ENCODE measurements around the gene GNG2.

GNG2 gene

GRCh38 chr14:51977075-51977474 is 116.7 kb downstream of the GNG2 start:
- no peak overlapping the region for H3K18ac ChIP-seq (ENCODE audit: low read length)
- H2BK12ac ChIP-seq (ENCODE audit: low read length): no peak overlapping the region
- no peak overlapping the region for H3K4me3 ChIP-seq (ENCODE audit: low read depth, low read length)
- no peak overlapping the region for H2AK5ac ChIP-seq (ENCODE audit: low read length)
- no peak overlapping the region for H4K12ac ChIP-seq (ENCODE audit: low read depth, low read length)
- H2BK5ac ChIP-seq (ENCODE audit: low read depth, low read length, poor library complexity): no peak overlapping the region
- no peak overlapping the region for H3K4ac ChIP-seq (ENCODE audit: low read depth, low read length)
- no peak overlapping the region for H3K9ac ChIP-seq (ENCODE audit: low read length)
- H3K27me3 ChIP-seq (ENCODE audit: insufficient read depth, low read length): no peaks in the 10 kb centered on the region
- H3K23ac ChIP-seq (ENCODE audit: low read length): no peak overlapping the region
- H3K79me2 ChIP-seq (ENCODE audit: control insufficient read depth, insufficient read depth, low read length, poor library complexity): no peaks in the 10 kb centered on the region
- no peaks in the 10 kb centered on the region for H3K79me1 ChIP-seq (ENCODE audit: low read length)
- no peak overlapping the region for H2BK120ac ChIP-seq (ENCODE audit: insufficient read depth, low read length, poor library complexity)
- no peak overlapping the region for H3K4me2 ChIP-seq (ENCODE audit: low read length)
- H3K36me3 ChIP-seq (ENCODE audit: control insufficient read depth in 1 of 2, insufficient read depth in 2 of 2, low read length in 2 of 2): no peaks in the 10 kb centered on the region
- peak; percentile 1 to 50 for DNase-seq
- H3K27ac ChIP-seq (ENCODE audit: low read depth, low read length): no peak overlapping the region
- H2AFZ ChIP-seq (ENCODE audit: insufficient read depth, low read length, poor library complexity): no peak overlapping the region
- no peak overlapping the region for H4K8ac ChIP-seq (ENCODE audit: low read depth, low read length)
- H3K14ac ChIP-seq (ENCODE audit: low read length): no peak overlapping the region
- H3K4me1 ChIP-seq (ENCODE audit: control insufficient read depth in 1 of 2, insufficient read depth in 2 of 2, low read length in 2 of 2): no peaks in the 10 kb centered on the region
- no peak overlapping the region for H4K91ac ChIP-seq (ENCODE audit: low read depth, low read length)
- peaks cover 1% of the 10 kb centered on the region for H3K9me3 ChIP-seq (ENCODE audit: insufficient read depth, low read depth, low read length)
- no CpG with 5 or more reads among the region's 5 CpGs for WGBS (ENCODE audit: extremely low coverage, insufficient coverage, insufficient read length)

GRCh38 chr14:51978681-51979085 is 118.3 kb downstream of the GNG2 start:
- DNase-seq: peak in 1 of 2 donors; percentile 41
- H2AFZ ChIP-seq (ENCODE audit: insufficient read depth, low read length, poor library complexity): no peak overlapping the region
- H3K36me3 ChIP-seq (ENCODE audit: control insufficient read depth in 1 of 2, insufficient read depth in 2 of 2, low read length in 2 of 2): no peaks in the 10 kb centered on the region
- no peak overlapping the region for H3K18ac ChIP-seq (ENCODE audit: low read length)
- H3K27ac ChIP-seq (ENCODE audit: low read depth, low read length): no peak overlapping the region
- whole genome bisulfite sequencing (ENCODE audit: extremely low coverage, insufficient coverage, insufficient read length): no CpG with 5 or more reads among the region's 2 CpGs
- no peak overlapping the region for H2AK5ac ChIP-seq (ENCODE audit: low read length)
- H2BK12ac ChIP-seq (ENCODE audit: low read length): no peak overlapping the region
- H4K12ac ChIP-seq (ENCODE audit: low read depth, low read length): no peak overlapping the region
- no peak overlapping the region for H4K91ac ChIP-seq (ENCODE audit: low read depth, low read length)
- no peaks in the 10 kb centered on the region for H3K79me1 ChIP-seq (ENCODE audit: low read length)
- H2BK120ac ChIP-seq (ENCODE audit: insufficient read depth, low read length, poor library complexity): no peak overlapping the region
- no peak overlapping the region for H3K4me3 ChIP-seq (ENCODE audit: low read depth, low read length)
- H3K4me2 ChIP-seq (ENCODE audit: low read length): no peak overlapping the region
- H3K9ac ChIP-seq (ENCODE audit: low read length): no peak overlapping the region
- H3K9me3 ChIP-seq (ENCODE audit: insufficient read depth, low read depth, low read length): peaks cover 1% of the 10 kb centered on the region
- H3K27me3 ChIP-seq (ENCODE audit: insufficient read depth, low read length): no peaks in the 10 kb centered on the region
- no peak overlapping the region for H3K14ac ChIP-seq (ENCODE audit: low read length)
- H3K23ac ChIP-seq (ENCODE audit: low read length): no peak overlapping the region
- H3K79me2 ChIP-seq (ENCODE audit: control insufficient read depth, insufficient read depth, low read length, poor library complexity): no peaks in the 10 kb centered on the region
- H3K4ac ChIP-seq (ENCODE audit: low read depth, low read length): no peak overlapping the region
- no peak overlapping the region for H2BK5ac ChIP-seq (ENCODE audit: low read depth, low read length, poor library complexity)
- H3K4me1 ChIP-seq (ENCODE audit: control insufficient read depth in 1 of 2, insufficient read depth in 2 of 2, low read length in 2 of 2): no peaks in the 10 kb centered on the region
- no peak overlapping the region for H4K8ac ChIP-seq (ENCODE audit: low read depth, low read length)

GRCh38 chr14:51979088-51979709 is 118.8 kb downstream of the GNG2 start:
- H2BK5ac ChIP-seq (ENCODE audit: low read depth, low read length, poor library complexity): no peak overlapping the region
- WGBS (ENCODE audit: extremely low coverage, insufficient coverage, insufficient read length): 100% methylated on average over 1 of the region's 17 CpGs

DNA sequence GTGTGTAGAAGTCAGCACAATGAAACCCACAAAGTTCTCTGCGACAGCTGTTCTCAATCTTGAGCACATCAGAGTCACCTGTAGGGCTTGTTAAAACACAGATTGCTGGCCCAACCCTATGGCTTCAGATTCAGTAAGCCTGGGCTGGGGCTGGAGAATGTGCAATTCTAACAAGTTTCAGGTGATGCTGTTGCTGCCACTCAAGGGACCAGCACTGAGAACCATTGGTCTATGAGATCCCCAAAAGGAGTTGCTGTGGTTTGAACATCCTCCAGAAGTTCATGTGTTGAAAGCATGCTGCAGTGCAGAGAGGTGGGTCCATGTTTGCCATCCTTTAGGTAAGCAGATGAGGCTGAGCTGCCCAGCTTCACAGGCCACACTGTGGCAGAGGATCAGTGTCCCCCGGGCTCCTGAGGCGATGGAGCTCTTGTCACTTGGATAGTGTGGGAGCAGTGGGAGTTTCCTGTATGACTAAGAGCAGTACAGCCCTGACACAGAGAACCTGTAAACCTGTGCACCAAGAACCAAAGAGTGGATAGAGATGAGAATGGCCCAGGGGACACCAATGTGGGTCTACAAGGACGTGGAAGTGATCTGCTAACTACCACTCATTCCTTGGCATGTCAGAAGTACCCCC is 120.9 kb downstream of the GNG2 start:
- H3K4me2 ChIP-seq (ENCODE audit: low read length): no peak overlapping the region
- no peak overlapping the region for H2BK120ac ChIP-seq (ENCODE audit: insufficient read depth, low read length, poor library complexity)

More at GRCh38 chr14:51979088-51979709, 118.8 kb downstream of the GNG2 start:
- H3K18ac ChIP-seq (ENCODE audit: low read length): no peak overlapping the region
- H2BK120ac ChIP-seq (ENCODE audit: insufficient read depth, low read length, poor library complexity): no peak overlapping the region
- no peak overlapping the region for H4K91ac ChIP-seq (ENCODE audit: low read depth, low read length)
- H3K79me2 ChIP-seq (ENCODE audit: control insufficient read depth, insufficient read depth, low read length, poor library complexity): no peaks in the 10 kb centered on the region
- H3K27me3 ChIP-seq (ENCODE audit: insufficient read depth, low read length): no peaks in the 10 kb centered on the region
- H3K79me1 ChIP-seq (ENCODE audit: low read length): no peaks in the 10 kb centered on the region
- no peak overlapping the region for H3K4ac ChIP-seq (ENCODE audit: low read depth, low read length)
- no peaks in the 10 kb centered on the region for H3K36me3 ChIP-seq (ENCODE audit: control insufficient read depth in 1 of 2, insufficient read depth in 2 of 2, low read length in 2 of 2)
- no peak overlapping the region for H3K4me2 ChIP-seq (ENCODE audit: low read length)
- peak; percentile 81 to 94 for DNase-seq
- no peak overlapping the region for H2AK5ac ChIP-seq (ENCODE audit: low read length)
- H4K8ac ChIP-seq (ENCODE audit: low read depth, low read length): no peak overlapping the region
- no peak overlapping the region for H3K14ac ChIP-seq (ENCODE audit: low read length)
- no peak overlapping the region for H3K23ac ChIP-seq (ENCODE audit: low read length)
- H3K27ac ChIP-seq (ENCODE audit: low read depth, low read length): no peak overlapping the region
- H4K12ac ChIP-seq (ENCODE audit: low read depth, low read length): no peak overlapping the region
- H3K4me3 ChIP-seq (ENCODE audit: low read depth, low read length): no peak overlapping the region
- no peak overlapping the region for H2AFZ ChIP-seq (ENCODE audit: insufficient read depth, low read length, poor library complexity)
- no peak overlapping the region for H3K9ac ChIP-seq (ENCODE audit: low read length)
- H3K9me3 ChIP-seq (ENCODE audit: insufficient read depth, low read depth, low read length): peaks cover 1% of the 10 kb centered on the region
- no peaks in the 10 kb centered on the region for H3K4me1 ChIP-seq (ENCODE audit: control insufficient read depth in 1 of 2, insufficient read depth in 2 of 2, low read length in 2 of 2)
- no peak overlapping the region for H2BK12ac ChIP-seq (ENCODE audit: low read length)

More for the DNA sequence above, 120.9 kb downstream of the GNG2 start:
- no peak overlapping the region for H3K18ac ChIP-seq (ENCODE audit: low read length)
- peaks cover 1% of the 10 kb centered on the region for H3K9me3 ChIP-seq (ENCODE audit: insufficient read depth, low read depth, low read length)
- no peak overlapping the region for H4K91ac ChIP-seq (ENCODE audit: low read depth, low read length)
- no peak overlapping the region for H3K23ac ChIP-seq (ENCODE audit: low read length)
- no peak overlapping the region for H2AFZ ChIP-seq (ENCODE audit: insufficient read depth, low read length, poor library complexity)
- H4K12ac ChIP-seq (ENCODE audit: low read depth, low read length): no peak overlapping the region
- no peak overlapping the region for H3K27ac ChIP-seq (ENCODE audit: low read depth, low read length)
- H3K27me3 ChIP-seq (ENCODE audit: insufficient read depth, low read length): no peaks in the 10 kb centered on the region
- no peaks in the 10 kb centered on the region for H3K79me1 ChIP-seq (ENCODE audit: low read length)
- H3K4ac ChIP-seq (ENCODE audit: low read depth, low read length): no peak overlapping the region
- WGBS (ENCODE audit: extremely low coverage, insufficient coverage, insufficient read length): no CpG with 5 or more reads among the region's 4 CpGs
- DNase-seq: no peak
- H3K14ac ChIP-seq (ENCODE audit: low read length): no peak overlapping the region
- no peaks in the 10 kb centered on the region for H3K4me1 ChIP-seq (ENCODE audit: control insufficient read depth in 1 of 2, insufficient read depth in 2 of 2, low read length in 2 of 2)
- no peak overlapping the region for H2AK5ac ChIP-seq (ENCODE audit: low read length)
- no peak overlapping the region for H3K9ac ChIP-seq (ENCODE audit: low read length)
- H3K4me3 ChIP-seq (ENCODE audit: low read depth, low read length): no peak overlapping the region
- H3K79me2 ChIP-seq (ENCODE audit: control insufficient read depth, insufficient read depth, low read length, poor library complexity): no peaks in the 10 kb centered on the region
- H4K8ac ChIP-seq (ENCODE audit: low read depth, low read length): no peak overlapping the region
- no peak overlapping the region for H2BK12ac ChIP-seq (ENCODE audit: low read length)
- no peaks in the 10 kb centered on the region for H3K36me3 ChIP-seq (ENCODE audit: control insufficient read depth in 1 of 2, insufficient read depth in 2 of 2, low read length in 2 of 2)
- H2BK5ac ChIP-seq (ENCODE audit: low read depth, low read length, poor library complexity): no peak overlapping the region

Measured in trophoblast cell (in vitro differentiated cells and primary cell).